K562 (cell line): Measurements from ENCODE around the gene EPHB6.

ENCODE experiments used
- AFF4 ChIP-seq: sonication (generic); formaldehyde crosslinking; IDR thresholded peaks from 2 replicates; pipeline ENCODE4 v1.8.0; 2023; ENCODE audit warnings: mild to moderate bottlenecking, missing genetic modification reagents
- E2F1 ChIP-seq: sonication (generic); formaldehyde crosslinking; IDR thresholded peaks from 2 replicates; pipeline ENCODE4 v1.8.1; 2023; ENCODE audit warnings: mild to moderate bottlenecking, missing genetic modification reagents, moderate library complexity
- EZH2 ChIP-seq: IDR thresholded peaks from 2 replicates; pipeline ENCODE4 v1.6.1; 2012; ENCODE audit warnings: low read depth, mild to moderate bottlenecking, inconsistent platforms, low read length, borderline replicate concordance
- HIVEP1 ChIP-seq: fragments of 250-450 bp; sonication (Bioruptor Pico); IDR thresholded peaks from 2 replicates; pipeline ENCODE4 v1.4.0; 2020; ENCODE audit warnings: mild to moderate bottlenecking
- IRF2 ChIP-seq: sonication (generic); formaldehyde crosslinking; IDR thresholded peaks from 2 replicates; pipeline ENCODE4 v1.8.1; 2022; ENCODE audit warnings: mild to moderate bottlenecking, missing genetic modification reagents
- KDM5B ChIP-seq: fragments of 200-600 bp; sonication (generic); IDR thresholded peaks from 2 replicates; pipeline ENCODE4 v1.6.1; 2012; ENCODE audit warnings: low read depth, mild to moderate bottlenecking, moderate library complexity, low read length, control low read depth, inconsistent platforms; ENCODE audit not compliant: insufficient replicate concordance
- NRF1 ChIP-seq, 2 experiments: fragments of 450-650 bp; IDR thresholded peaks in 1 of 2; conservative IDR thresholded peaks in 1 of 2; 2 replicates each; pipeline ENCODE4 v1.6.1; 2014; ENCODE audit warnings: mild to moderate bottlenecking in 2 of 2
- PCBP2 ChIP-seq: fragments of 200-400 bp; formaldehyde crosslinking; IDR thresholded peaks from 2 replicates; pipeline ENCODE4 v1.6.1; 2018; ENCODE audit warnings: low read length, low read depth, mild to moderate bottlenecking, moderate library complexity; ENCODE audit not compliant: poor library complexity, severe bottlenecking
- POLR2H ChIP-seq: IDR thresholded peaks from 2 replicates; pipeline ENCODE4 v1.6.1; 2016; ENCODE audit warnings: missing genetic modification characterization, low read depth, mild to moderate bottlenecking, control low read depth, missing compliant biosample characterization, moderate library complexity
- RCOR1 ChIP-seq, 2 experiments: IDR thresholded peaks; 2 replicates each; pipeline ENCODE4 v1.6.1; 2012; ENCODE audit warnings: low read depth in 2 of 2, low read length in 2 of 2, borderline replicate concordance in 1 of 2, improper control_type of control experiment in 1 of 2
- SMC3 ChIP-seq: conservative IDR thresholded peaks from 2 replicates; pipeline ENCODE4 v1.6.1; 2011; ENCODE audit warnings: low read depth, low read length, improper control_type of control experiment; ENCODE audit not compliant: insufficient read depth
- U2AF2 ChIP-seq: fragments of 200-400 bp; formaldehyde crosslinking; optimal IDR thresholded peaks from 2 replicates; pipeline ENCODE3; 2017; ENCODE audit warnings: low read depth, mild to moderate bottlenecking, low read length
- TF ChIP-seq, protein P1 (sequence below), 3 experiments: IDR thresholded peaks in 2 of 3; conservative IDR thresholded peaks in 1 of 3; 2 replicates each; pipeline ENCODE4 v1.5.1; 2011 to 2012; ENCODE audit warnings: low read length in 3 of 3, mild to moderate bottlenecking in 3 of 3, control low read depth in 2 of 3, improper control_type of control experiment in 1 of 3, inconsistent platforms in 1 of 3, low read depth in 1 of 3, mixed read lengths in 1 of 3, moderate library complexity in 1 of 3; ENCODE audit not compliant: insufficient read depth in 2 of 3

- TF ChIP-seq E2F1 (CRISPR knock-in tag) = no peak
- TF ChIP-seq EZH2 = no peak
- no peak for TF ChIP-seq KDM5B
- no peak for TF ChIP-seq SMC3
- TF ChIP-seq PCBP2 = no peak
- no peak for TF ChIP-seq U2AF2
- no peak for TF ChIP-seq NRF1 (conservative IDR thresholded peaks at IDR 0.05 in 1 of 2, IDR thresholded peaks at IDR 0.05 in 1 of 2)
- no peak for TF ChIP-seq AFF4 (CRISPR knock-in tag)
- TF ChIP-seq RCOR1 (IDR thresholded peaks at IDR 0.05; ENCODE audit: borderline replicate concordance in 1 of 2, low read depth in 2 of 2, low read length in 2 of 2) = no peak
- TF ChIP-seq, protein P1, sequence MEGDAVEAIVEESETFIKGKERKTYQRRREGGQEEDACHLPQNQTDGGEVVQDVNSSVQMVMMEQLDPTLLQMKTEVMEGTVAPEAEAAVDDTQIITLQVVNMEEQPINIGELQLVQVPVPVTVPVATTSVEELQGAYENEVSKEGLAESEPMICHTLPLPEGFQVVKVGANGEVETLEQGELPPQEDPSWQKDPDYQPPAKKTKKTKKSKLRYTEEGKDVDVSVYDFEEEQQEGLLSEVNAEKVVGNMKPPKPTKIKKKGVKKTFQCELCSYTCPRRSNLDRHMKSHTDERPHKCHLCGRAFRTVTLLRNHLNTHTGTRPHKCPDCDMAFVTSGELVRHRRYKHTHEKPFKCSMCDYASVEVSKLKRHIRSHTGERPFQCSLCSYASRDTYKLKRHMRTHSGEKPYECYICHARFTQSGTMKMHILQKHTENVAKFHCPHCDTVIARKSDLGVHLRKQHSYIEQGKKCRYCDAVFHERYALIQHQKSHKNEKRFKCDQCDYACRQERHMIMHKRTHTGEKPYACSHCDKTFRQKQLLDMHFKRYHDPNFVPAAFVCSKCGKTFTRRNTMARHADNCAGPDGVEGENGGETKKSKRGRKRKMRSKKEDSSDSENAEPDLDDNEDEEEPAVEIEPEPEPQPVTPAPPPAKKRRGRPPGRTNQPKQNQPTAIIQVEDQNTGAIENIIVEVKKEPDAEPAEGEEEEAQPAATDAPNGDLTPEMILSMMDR (IDR thresholded peaks at IDR 0.05 in 2 of 3, conservative IDR thresholded peaks at IDR 0.05 in 1 of 3; ENCODE audit: insufficient read depth in 2 of 3, low read depth in 1 of 3, low read length in 3 of 3) = no peak
- TF ChIP-seq HIVEP1 = no peak
- no peak for TF ChIP-seq POLR2H
- TF ChIP-seq IRF2 (CRISPR knock-in tag) = no peak
Observed at GRCh38 chr7:142808461-142808801, 46.4 kb upstream of the EPHB6 start.
